ENCODE measurements around the gene ABCA12. TPM values are rescaled to one million over a fixed set of nuclear protein-coding genes. Genes with fewer than 3 reads are reported as not detected.

The ABCA12 gene
- polyA plus RNA-seq, 4 donors = 0.19 to 0.25 (median 0.23) TPM

- peak in 2 of 4 donors; percentile 9 to 24 for DNase-seq (ENCODE audit: low read depth in 4 of 4, low spot score in 3 of 4)
Measured at GRCh38 chr2:215137741-215138340, 585 bp downstream of the ABCA12 start.

GRCh38 chr2:215137329-215137686 is 1.1 kb downstream of the ABCA12 start:
- no peak for DNase-seq (ENCODE audit: low read depth in 4 of 4, low spot score in 3 of 4)

GRCh38 chr2:215136669-215137328 is 1.6 kb downstream of the ABCA12 start:
- no peak for DNase-seq (ENCODE audit: low read depth in 4 of 4, low spot score in 3 of 4)

- DNase-seq (ENCODE audit: low read depth in 4 of 4, low spot score in 3 of 4) = no peak
Measured at GRCh38 chr2:215120401-215120800, 18.0 kb downstream of the ABCA12 start.

GRCh38 chr2:215119847-215120246 is 18.6 kb downstream of the ABCA12 start:
- DNase-seq (ENCODE audit: low read depth in 4 of 4, low spot score in 3 of 4) = no peak

GRCh38 chr2:215110918-215111317 is 27.5 kb downstream of the ABCA12 start:
- no peak for DNase-seq (ENCODE audit: low read depth in 4 of 4, low spot score in 3 of 4)

- no peak for DNase-seq (ENCODE audit: low read depth in 4 of 4, low spot score in 3 of 4)
Measured at GRCh38 chr2:215107216-215108056, 31.0 kb downstream of the ABCA12 start.

GRCh38 chr2:215105607-215106354 is 32.6 kb downstream of the ABCA12 start:
- DNase-seq (ENCODE audit: low read depth in 4 of 4, low spot score in 3 of 4) = no peak

GRCh38 chr2:215104226-215104625 is 34.2 kb downstream of the ABCA12 start:
- DNase-seq (ENCODE audit: low read depth in 4 of 4, low spot score in 3 of 4) = no peak

GRCh38 chr2:215098875-215099274 is 39.6 kb downstream of the ABCA12 start:
- DNase-seq (ENCODE audit: low read depth in 4 of 4, low spot score in 3 of 4) = no peak

GRCh38 chr2:215084080-215084479 is 54.3 kb downstream of the ABCA12 start:
- DNase-seq (ENCODE audit: low read depth in 4 of 4, low spot score in 3 of 4) = no peak

GRCh38 chr2:215083146-215083545 is 55.3 kb downstream of the ABCA12 start:
- no peak for DNase-seq (ENCODE audit: low read depth in 4 of 4, low spot score in 3 of 4)

GRCh38 chr2:215082446-215082845 is 56.0 kb downstream of the ABCA12 start:
- DNase-seq (ENCODE audit: low read depth in 4 of 4, low spot score in 3 of 4) = no peak

- DNase-seq (ENCODE audit: low read depth in 4 of 4, low spot score in 3 of 4) = peak in 2 of 4 donors; percentile 19 to 28
Measured at GRCh38 chr2:215080545-215080944, 57.9 kb downstream of the ABCA12 start.

GRCh38 chr2:215071676-215072075 is 66.8 kb downstream of the ABCA12 start:
- no peak for DNase-seq (ENCODE audit: low read depth in 4 of 4, low spot score in 3 of 4)

GRCh38 chr2:215068399-215068798 is 70.0 kb downstream of the ABCA12 start:
- DNase-seq (ENCODE audit: low read depth in 4 of 4, low spot score in 3 of 4) = no peak

GRCh38 chr2:215066124-215066523 is 72.3 kb downstream of the ABCA12 start:
- DNase-seq (ENCODE audit: low read depth in 4 of 4, low spot score in 3 of 4) = no peak

GRCh38 chr2:215063526-215063925 is 74.9 kb downstream of the ABCA12 start:
- DNase-seq (ENCODE audit: low read depth in 4 of 4, low spot score in 3 of 4) = no peak

GRCh38 chr2:215060861-215061536 is 77.4 kb downstream of the ABCA12 start:
- no peak for DNase-seq (ENCODE audit: low read depth in 4 of 4, low spot score in 3 of 4)

- no peak for DNase-seq (ENCODE audit: low read depth in 4 of 4, low spot score in 3 of 4)
Measured at GRCh38 chr2:215059724-215060123, 78.7 kb downstream of the ABCA12 start.

All from right renal pelvis (tissue), 4 donors.